GM18519 (cell line): ENCODE results near the gene NDE1.
"Not testable (repeated sequence)": the region's sequence is repeated elsewhere in the genome, so short reads cannot be mapped to it uniquely, and the experiment has no call there.

Source experiments
- ATAC-seq: cut with Tn5 transposase; IDR thresholded peaks from one replicate; pipeline ENCODE4 v1.9.1; 2021; ENCODE audit warnings: mild to moderate bottlenecking, moderate library complexity; ENCODE audit not compliant: unreplicated experiment, low FRiP score

Gene NDE1

DNA sequence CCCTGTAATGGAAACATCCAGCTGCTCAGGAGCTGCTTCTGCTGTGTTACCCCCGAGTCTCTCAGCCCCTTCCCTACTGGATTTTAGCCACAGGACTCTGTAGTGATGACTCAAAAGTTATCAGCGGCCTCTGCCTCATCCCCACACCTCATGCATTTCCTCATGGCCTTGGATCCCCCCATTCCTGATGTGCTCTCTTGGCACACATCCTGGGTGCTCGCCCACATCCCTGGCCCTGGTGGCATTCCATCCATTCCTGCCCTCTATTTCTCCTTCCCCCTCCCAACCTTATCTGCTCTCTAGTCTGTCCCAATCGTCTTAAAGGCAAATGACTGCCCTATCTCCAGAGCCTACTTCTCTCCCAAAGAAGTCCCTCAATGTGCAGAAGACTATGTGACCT lies 31.7 kb upstream of the NDE1 start:
- no peak for ATAC-seq

- ATAC-seq = no peak
These were observed 29.3 kb upstream of the NDE1 start for GRCh38 chr16:15620611-15621195.

- no peak for ATAC-seq
These were observed 28.6 kb upstream of the NDE1 start for GRCh38 chr16:15621456-15621855.

DNA sequence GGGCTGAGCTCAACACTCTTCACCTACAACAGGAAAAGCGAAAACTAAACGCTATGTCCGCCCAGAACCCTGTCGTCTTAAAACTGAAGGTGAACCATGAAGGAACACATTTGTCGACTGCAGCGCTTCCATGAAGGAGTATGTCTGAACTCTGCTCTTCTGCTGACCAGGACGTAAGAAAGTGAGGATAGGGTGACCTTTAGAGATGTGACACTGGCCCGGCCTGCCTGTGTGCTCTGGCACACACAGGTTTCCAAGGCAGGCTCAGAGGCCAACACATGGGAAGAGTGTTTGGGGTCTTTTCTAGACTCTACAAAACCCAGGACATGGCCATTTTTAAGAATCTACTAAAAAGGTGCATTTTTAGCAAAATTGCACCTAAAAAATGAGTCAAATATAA lies 28.2 kb upstream of the NDE1 start:
- no peak for ATAC-seq

DNA sequence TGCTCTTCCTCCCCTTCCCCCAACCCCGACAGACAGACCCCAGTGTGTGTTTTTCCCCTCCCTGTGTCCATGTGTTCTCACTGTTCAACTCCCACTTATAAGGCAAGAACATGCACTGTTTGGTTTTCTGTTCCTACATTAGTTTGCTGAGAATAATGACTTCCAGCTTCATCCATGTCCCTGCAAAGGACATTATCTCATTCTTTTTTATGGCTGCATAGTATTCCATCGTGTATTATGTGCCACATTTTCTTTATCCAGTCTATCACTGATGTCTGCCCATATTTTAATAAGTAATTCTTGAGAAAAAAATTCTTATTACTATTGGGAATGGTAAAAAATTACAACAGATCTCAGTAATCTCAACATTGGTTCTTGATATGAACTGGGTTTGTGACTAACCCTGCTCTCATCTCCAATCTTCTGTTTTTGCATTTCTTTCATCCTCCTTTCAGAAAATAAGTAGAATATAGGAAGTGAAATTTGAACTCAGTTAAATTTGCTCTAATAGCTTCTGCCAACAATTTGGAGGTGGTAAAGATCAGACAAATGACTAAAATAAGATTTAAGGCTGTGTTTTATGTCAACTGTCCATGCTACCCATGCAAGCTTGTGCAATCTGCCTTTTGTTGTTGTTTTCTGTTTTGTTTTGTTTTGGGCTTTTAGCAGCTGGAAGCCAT lies 18.2 kb upstream of the NDE1 start:
- no peak for ATAC-seq

DNA sequence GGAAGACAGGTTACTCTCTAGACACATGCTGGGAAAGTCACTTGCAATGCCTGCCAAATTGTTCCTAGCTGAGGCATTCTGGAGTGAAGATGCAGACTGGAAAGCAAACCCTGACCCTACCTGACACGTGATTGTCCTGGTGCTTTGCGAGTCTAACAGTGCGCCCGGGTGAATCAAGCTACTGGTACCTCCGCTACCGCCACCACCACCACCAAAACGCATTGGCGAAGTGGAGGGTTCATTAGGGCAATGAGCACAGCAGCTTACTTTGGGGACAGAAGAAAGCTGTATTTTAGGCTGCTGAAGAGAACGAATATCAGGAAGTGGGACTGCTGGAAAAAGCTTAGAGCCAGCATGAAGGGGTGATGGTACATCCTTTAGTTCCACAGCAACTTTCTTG lies 14.1 kb upstream of the NDE1 start:
- ATAC-seq = no peak

- no peak for ATAC-seq
These were observed 13.6 kb upstream of the NDE1 start for GRCh38 chr16:15636392-15636873.

GRCh38 chr16:15639061-15639568 lies 10.9 kb upstream of the NDE1 start:
- ATAC-seq = no peak

DNA sequence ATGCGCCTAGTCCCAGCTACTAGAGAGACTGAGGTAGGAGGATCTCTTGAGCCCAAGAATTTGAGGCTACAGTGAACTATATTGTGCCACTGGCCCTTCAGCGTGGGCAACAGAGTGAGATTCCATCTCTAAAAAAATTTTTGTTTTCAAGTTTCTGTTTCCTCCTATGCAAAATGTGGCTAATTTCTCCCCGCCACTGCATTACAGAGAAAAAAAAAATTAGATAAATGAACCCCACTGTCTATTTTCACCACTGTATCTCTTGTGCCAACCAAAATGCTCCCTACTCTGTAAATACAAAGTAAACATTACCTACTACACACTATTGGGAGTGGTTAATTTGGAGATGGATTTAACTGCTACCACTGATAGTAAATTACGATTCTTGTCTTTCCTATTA lies 9.1 kb upstream of the NDE1 start:
- no peak for ATAC-seq

- ATAC-seq = no peak
These were observed 8.1 kb upstream of the NDE1 start for GRCh38 chr16:15641753-15642556.

- peak; percentile 27 for ATAC-seq
These were observed 7.4 kb upstream of the NDE1 start for GRCh38 chr16:15642557-15643047.

GRCh38 chr16:15643048-15643945 lies 6.7 kb upstream of the NDE1 start, which contains the start of gene MARF1:
Gene MARF1, minus strand, starts transcription at chr16:15643154. Its CDS starts 3,921 bp downstream, at chr16:15639233.
- ATAC-seq = peak; percentile 23

GRCh38 chr16:15643946-15644250 lies 6.1 kb upstream of the NDE1 start:
- no peak for ATAC-seq

GRCh38 chr16:15644267-15644961 lies 5.6 kb upstream of the NDE1 start:
- no peak for ATAC-seq

- ATAC-seq = not testable (repeated sequence)
These were observed 5.0 kb upstream of the NDE1 start for GRCh38 chr16:15644962-15645465.

DNA sequence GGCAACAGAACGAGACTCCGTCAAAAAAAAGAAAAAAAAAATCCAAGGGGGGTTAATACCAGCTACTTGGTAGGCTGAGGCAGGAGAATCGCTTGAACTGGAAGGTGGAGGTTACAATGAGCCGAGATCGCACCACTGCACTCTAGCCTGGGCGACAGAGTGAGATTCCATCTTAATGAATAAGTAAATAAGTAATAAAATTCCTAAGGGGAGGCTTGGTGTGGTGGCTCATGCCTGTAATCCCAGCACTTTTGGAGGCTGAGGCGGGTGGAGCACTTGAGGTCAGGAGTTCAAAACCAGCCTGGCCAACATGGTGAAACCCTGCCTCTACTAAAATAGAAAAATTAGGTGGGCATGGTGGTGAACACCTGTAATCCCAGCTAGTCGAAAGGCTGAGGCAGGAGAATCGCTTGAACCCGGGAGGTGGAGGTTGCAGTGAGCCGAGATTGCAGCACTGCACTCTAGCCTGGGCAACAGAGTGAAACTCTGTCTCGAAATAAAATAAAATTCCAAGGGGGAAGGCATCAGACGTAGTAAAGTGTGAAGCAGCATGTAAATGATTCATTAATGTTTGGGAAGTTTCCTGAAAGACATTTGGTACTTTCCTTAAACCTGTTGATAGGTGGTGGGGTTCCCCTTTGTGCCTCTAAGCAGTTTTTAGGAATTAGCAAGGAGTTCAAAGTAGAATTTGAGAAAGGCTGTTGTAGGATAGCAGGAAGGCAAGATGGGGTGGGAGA lies 3.3 kb upstream of the NDE1 start:
- ATAC-seq = not testable (repeated sequence)

DNA sequence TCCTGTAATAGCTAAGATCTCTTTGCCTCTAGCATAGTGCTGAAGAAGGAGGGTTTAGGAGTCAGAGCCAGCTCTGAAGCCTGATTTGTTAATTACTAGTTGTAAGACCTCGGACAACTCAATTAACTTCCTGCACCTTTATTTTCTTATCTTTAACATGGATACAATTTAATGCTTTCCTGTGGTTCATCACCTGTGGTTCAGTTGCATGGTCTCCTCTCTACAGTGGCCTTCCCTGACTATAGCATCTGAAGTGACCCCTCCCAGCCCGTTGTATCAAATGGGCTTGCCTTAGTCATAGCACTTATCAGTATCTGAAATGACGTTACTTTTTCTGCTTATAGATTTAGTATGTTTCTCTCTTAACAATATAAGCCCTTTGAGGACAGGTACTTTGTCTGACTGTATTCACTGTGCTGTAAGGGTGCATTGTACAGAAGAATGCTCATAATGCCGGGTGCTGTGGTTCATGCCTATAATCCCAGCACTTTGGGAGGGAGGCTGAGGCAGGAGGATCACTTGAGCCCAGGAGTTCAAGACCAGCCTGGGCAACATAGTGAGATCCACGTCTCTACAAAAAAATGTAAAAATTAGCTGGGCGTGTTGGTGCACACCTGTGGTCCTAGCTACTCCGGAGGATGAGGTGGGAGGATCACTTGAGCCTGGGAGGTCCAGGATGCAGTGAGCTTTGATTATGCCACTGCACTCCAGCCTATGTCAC lies 2.6 kb upstream of the NDE1 start:
- ATAC-seq = no peak

DNA sequence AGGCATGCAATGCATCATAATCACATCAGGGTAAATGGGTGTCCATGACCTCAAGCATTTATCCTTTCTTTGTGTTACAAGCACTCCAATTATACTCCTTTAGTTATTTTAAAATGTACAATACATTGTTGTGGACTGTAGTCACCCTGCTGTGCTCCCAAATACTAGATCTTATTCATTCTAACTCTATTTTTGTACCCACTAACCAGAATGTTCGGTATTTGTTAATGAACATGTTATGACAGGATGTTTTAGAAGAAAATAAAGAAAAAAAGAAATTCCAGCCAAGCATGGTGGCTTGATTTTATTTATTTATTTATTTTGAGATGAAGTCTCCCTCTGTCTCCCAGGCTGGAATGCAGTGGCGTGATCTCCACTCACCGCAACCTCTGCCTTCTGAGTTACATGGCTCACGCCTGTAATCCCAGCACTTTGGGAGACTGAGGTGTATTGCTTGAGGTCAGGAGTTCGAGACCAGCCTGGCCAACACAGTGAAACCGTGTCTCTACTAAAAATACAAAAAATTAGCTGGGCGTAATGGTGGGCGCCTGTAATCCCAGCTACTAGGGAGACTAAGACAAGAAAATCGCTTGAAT lies 1.8 kb upstream of the NDE1 start:
- no peak for ATAC-seq
